HUES6 (cell line): ENCODE results near the gene PLP2.

Source experiments
- H3K27ac ChIP-seq: 2 replicates; pipeline ENCODE4 v1.7.0; 2013; ENCODE audit warnings: low read depth, mild to moderate bottlenecking, low read length, inconsistent platforms
- H3K27me3 ChIP-seq: 2 replicates; pipeline ENCODE4 v1.6.1; 2013; ENCODE audit warnings: low read length; ENCODE audit not compliant: control insufficient read depth, insufficient read depth
- H3K36me3 ChIP-seq: 2 replicates; pipeline ENCODE4 v1.6.1; 2013; ENCODE audit warnings: low read length; ENCODE audit not compliant: control insufficient read depth, insufficient read depth
- H3K4me1 ChIP-seq: 2 replicates; pipeline ENCODE4 v1.6.1; 2013; ENCODE audit warnings: low read length; ENCODE audit not compliant: control insufficient read depth, insufficient read depth
- H3K4me3 ChIP-seq: 2 replicates; pipeline ENCODE4 v1.5.1; 2013; ENCODE audit warnings: low read depth, low read length
- H3K9ac ChIP-seq: one replicate; pipeline ENCODE4 v1.6.1; 2013; ENCODE audit warnings: mild to moderate bottlenecking, low read length
- H3K9me3 ChIP-seq: 2 replicates; pipeline ENCODE4 v1.6.1; 2013; ENCODE audit warnings: low read depth, low read length; ENCODE audit not compliant: control insufficient read depth, insufficient read depth

The PLP2 gene

GRCh38 chrX:49211074-49211473, 39.4 kb downstream of the PLP2 start:
- no peaks in the 10 kb centered on the region for H3K36me3 ChIP-seq

GRCh38 chrX:49212209-49212608, 40.5 kb downstream of the PLP2 start:
- Histone ChIP-seq H3K27ac (no peak overlapping the region), H3K4me1 (0 out of 2 replicates have a peak, but pooled peaks cover 4% of the 10 kb centered on the region), H3K9me3 (peaks cover 20% of the 10 kb centered on the region; the same call in 1 of the 2 replicates), H3K36me3 (no peaks in the 10 kb centered on the region), H3K4me3 (no peak overlapping the region), H3K9ac (no peak overlapping the region), H3K27me3 (no peaks in the 10 kb centered on the region; the same call in 1 of the 2 replicates)

More at GRCh38 chrX:49211074-49211473, 39.4 kb downstream of the PLP2 start:
- no peaks in the 10 kb centered on the region; the same call in 1 of the 2 replicates for H3K27me3 ChIP-seq
- no peak overlapping the region for H3K27ac ChIP-seq
- no peak overlapping the region for H3K9ac ChIP-seq
- H3K9me3 ChIP-seq, result peaks cover 18% of the 10 kb centered on the region; the same call in 1 of the 2 replicates
- H3K4me1 ChIP-seq, result 0 out of 2 replicates have a peak, but pooled peaks cover 4% of the 10 kb centered on the region
- H3K4me3 ChIP-seq, result no peak overlapping the region

GRCh38 chrX:49212861-49213260, 41.2 kb downstream of the PLP2 start:
- Histone ChIP-seq H3K4me3 (no peak overlapping the region), H3K9ac (no peak overlapping the region), H3K27me3 (no peaks in the 10 kb centered on the region; the same call in 1 of the 2 replicates), H3K27ac (no peak overlapping the region), H3K9me3 (peaks cover 24% of the 10 kb centered on the region; the same call in 1 of the 2 replicates), H3K36me3 (no peaks in the 10 kb centered on the region), H3K4me1 (0 out of 2 replicates have a peak, but pooled peaks cover 4% of the 10 kb centered on the region)

- Histone ChIP-seq H3K36me3 (no peaks in the 10 kb centered on the region), H3K9ac (no peak overlapping the region), H3K4me3 (no peak overlapping the region), H3K27me3 (peaks cover 3% of the 10 kb centered on the region; the same call in 1 of the 2 replicates), H3K9me3 (peaks cover 30% of the 10 kb centered on the region; the same call in 1 of the 2 replicates), H3K27ac (no peak overlapping the region), H3K4me1 (0 out of 2 replicates have a peak, but pooled peaks cover 4% of the 10 kb centered on the region)
Measured at GRCh38 chrX:49214416-49214815, 42.7 kb downstream of the PLP2 start.

GRCh38 chrX:49214996-49215526, 43.4 kb downstream of the PLP2 start:
- Histone ChIP-seq H3K36me3 (no peaks in the 10 kb centered on the region), H3K4me1 (0 out of 2 replicates have a peak, but pooled peaks cover 1% of the 10 kb centered on the region), H3K27ac (no peak overlapping the region), H3K27me3 (peaks cover 5% of the 10 kb centered on the region; the same call in 1 of the 2 replicates), H3K9ac (no peak overlapping the region), H3K9me3 (peaks cover 34% of the 10 kb centered on the region; the same call in 1 of the 2 replicates), H3K4me3 (no peak overlapping the region)

- Histone ChIP-seq H3K36me3 (no peaks in the 10 kb centered on the region), H3K9me3 (peaks cover 25% of the 10 kb centered on the region; the same call in 1 of the 2 replicates), H3K27ac (no peak overlapping the region), H3K4me3 (no peak overlapping the region), H3K9ac (no peak overlapping the region), H3K4me1 (no peaks in the 10 kb centered on the region), H3K27me3 (peaks cover 22% of the 10 kb centered on the region; the same call in 1 of the 2 replicates)
Measured at GRCh38 chrX:49220100-49220499, 48.4 kb downstream of the PLP2 start.

GRCh38 chrX:49221868-49222267, 50.2 kb downstream of the PLP2 start:
- H3K27ac ChIP-seq, result no peak overlapping the region
- no peaks in the 10 kb centered on the region for H3K36me3 ChIP-seq
- peaks cover 29% of the 10 kb centered on the region; the same call in 1 of the 2 replicates for H3K9me3 ChIP-seq

More at GRCh38 chrX:49221868-49222267, 50.2 kb downstream of the PLP2 start:
- Histone ChIP-seq H3K4me1 (no peaks in the 10 kb centered on the region), H3K4me3 (no peak overlapping the region), H3K27me3 (peaks cover 31% of the 10 kb centered on the region; the same call in 1 of the 2 replicates), H3K9ac (no peak overlapping the region)
